Fibroblast of gingiva (primary cell): ENCODE data around the gene SPDYC.

Experiments
- DNase-seq: peaks from one replicate; pipeline ENCODE4 v3.0.0-alpha.2; 2011; ENCODE audit warnings: low read depth

Gene SPDYC, protein sequence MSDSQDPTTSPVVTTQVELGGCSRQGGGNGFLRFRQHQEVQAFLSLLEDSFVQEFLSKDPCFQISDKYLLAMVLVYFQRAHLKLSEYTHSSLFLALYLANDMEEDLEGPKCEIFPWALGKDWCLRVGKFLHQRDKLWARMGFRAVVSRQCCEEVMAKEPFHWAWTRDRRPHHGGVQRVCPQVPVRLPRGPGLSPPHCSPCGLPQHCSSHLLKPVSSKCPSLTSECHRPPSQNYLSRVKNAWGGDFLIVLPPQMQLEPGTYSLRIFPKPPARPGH

DNA sequence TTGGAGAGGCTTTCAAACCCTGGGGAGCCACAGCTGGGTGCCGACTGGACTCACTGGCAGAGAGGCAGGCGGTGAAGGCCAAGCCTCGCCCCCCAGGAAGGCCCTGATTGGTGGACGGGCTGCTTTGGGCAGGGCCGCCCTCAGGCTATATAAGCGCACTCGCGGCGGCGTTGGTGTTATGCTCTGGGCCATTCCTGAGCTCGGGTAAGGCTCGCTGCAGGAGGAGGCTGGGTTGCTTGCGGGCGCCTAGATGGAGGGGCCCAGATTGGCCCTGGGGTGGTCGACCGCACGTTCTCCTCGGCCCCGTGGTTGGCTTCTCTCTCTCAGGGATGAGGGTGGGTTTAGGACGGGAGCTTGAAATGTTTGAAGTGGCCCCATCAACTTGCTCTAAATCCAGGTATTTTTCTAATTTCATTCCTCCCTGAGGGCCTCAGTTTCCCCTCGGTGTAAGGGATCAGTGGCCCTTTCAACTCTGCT lies at the start of gene SPDYC:
TSS of gene SPDYC (plus strand) at position 176 of the 477 bp plus-strand sequence. CDS start 1,125 bp downstream, outside the sequence.
- DNase-seq = no peak

DNA sequence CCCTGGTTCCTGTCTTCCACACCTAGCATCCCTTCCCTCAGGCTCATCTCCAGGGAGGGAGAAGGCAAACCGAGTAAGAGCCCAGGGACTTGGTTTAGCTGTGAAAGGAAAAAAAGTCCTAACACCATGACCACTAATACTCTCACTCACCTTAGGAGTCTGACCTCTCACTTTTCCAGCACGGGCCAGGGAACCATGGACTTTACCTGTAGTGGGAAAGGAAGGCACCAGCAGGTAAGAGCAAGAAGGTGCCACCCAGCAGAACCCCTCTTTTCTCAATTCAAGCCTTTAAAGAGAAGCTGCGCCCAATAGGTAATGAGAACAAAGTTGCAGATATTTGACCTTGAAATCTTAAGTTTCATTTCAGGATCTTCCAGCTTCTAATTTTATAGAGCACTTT lies 49.2 kb upstream of the SPDYC start:
- no peak for DNase-seq

DNA sequence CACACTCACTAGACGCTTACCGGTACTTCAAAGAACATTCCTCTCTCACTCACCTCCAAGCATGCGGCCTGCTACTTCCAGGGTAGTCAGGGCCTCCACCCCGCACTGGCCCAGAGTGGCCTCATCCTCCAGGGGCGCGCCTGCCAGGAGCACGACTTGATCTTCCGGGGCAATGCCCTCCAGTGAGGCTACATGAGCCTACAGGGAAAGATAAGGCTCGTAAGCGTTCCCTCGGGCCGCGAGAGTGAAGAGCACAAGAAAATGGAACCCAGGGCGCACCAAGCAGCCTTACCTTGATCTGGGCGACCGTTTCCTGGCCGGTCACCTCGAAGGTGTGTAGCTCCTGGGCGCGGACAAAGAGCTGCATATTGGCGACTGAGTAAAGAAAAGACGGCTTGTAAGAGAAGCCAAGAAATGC lies 48.6 kb upstream of the SPDYC start:
- DNase-seq = no peak

DNA sequence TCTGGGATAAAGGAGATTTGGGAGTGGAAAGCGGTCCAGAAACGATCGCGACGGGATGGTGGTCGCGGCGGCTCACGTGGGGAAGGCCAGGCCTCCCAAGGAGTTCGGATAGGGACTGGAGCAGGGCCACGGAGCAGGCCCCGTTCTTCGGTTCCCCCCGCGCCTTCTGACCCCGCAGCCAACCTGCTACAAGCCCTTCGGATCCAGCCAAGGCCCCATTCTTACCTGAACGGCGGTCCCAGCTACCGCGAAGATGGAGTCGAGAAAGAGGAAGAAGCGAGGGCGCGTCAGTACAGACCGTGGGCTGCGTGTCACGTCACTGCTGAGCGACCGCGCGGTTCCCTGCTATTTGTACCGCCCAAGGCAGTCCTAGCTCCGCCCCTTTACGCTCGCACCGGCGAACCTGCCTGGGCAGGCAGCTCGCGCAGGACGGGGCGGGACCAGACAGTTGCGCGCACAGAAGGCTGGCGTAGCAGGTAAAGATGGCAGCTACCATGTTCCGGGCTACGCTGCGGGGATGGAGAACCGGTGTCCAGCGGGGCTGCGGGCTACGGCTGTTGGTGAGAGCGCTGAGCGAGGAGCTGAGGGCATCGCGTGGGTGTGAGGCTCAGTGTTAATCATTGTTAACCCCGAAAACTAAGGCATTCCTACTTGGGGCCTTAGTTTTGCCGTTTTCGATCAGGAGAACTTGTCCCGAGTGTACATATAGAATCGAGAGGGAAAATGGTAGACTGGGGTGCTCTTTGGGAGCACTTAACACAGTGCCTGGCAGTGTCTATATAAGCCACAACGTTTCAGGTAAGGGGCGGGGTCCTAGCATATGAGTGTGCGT lies 48.0 kb upstream of the SPDYC start, which contains the start of the genes FAU and MRPL49:
TSS of gene FAU (minus strand) at position 270 of the 832 bp plus-strand sequence. CDS start 321 bp downstream, outside the sequence.
TSS of gene MRPL49 (plus strand) at position 457 of the 832 bp plus-strand sequence. CDS start at position 483, 26 bp downstream.
- peak; percentile 93 for DNase-seq

DNA sequence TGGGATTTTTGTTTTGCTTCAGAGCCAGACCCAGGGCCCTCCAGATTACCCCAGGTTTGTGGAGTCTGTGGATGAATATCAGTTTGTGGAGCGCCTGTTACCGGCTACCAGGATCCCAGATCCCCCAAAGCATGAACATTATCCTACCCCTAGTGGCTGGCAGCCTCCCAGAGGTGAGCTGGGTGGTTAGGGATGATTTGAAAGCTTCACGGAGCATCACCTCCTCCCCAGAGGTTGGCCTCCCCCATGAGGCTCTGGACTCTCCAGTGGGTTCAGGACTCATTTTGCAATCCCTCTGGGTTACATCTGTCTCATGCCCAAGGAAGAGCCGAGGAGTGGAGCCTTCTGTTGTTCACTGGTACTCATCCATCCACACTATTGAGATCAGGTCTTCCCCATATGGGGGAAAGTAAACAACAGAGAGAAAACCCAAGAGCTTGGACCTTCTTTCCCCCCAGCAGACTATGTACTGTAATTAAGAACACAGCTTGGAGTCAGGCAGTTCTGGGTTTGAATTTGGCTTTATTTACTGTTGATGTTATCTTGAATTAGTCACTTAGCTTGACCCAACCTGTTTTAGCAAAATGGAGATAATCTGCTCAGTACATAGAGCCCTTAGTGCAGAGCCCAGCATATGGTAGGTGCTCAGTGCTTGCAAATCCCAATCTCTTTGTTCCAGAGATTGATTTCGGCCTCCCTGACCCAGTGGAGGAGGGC lies 45.4 kb upstream of the SPDYC start:
- no peak for DNase-seq

DNA sequence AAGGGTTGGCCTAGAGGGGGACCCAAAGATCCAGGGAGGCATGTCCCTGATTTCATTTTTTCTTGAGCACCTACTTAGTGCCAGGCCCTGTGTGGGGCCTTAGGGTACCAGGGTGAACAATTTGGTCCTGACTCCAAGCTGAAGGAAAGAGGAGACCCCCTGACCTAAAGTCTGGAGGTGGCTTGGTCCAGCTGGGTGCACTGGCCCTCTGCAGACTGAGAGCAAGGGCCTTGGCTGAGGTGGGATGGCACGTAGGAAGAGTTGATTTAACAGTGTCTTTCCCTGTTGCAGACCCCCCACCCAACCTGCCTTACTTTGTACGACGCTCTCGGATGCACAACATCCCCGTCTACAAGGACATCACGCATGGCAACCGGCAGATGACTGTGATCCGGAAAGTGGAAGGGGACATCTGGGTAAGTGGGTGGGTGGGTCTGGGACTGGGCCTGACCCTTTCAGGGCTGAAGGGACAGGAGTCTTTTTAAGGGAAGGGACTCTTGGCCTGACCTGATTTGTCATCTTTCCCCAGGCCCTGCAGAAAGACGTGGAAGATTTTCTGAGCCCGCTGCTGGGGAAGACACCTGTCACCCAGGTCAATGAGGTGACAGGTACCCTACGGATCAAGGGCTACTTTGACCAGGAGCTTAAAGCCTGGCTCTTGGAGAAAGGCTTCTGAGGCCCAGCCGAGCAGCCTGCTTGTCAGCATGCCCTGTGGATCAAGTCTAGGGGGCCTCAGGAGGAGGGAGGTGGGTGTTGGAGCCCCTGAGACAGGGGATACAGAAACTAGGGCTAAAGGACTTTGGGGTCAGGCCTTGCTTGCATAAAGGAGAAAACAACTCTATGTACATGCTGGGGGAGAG lies 44.6 kb upstream of the SPDYC start:
- DNase-seq = no peak

DNA sequence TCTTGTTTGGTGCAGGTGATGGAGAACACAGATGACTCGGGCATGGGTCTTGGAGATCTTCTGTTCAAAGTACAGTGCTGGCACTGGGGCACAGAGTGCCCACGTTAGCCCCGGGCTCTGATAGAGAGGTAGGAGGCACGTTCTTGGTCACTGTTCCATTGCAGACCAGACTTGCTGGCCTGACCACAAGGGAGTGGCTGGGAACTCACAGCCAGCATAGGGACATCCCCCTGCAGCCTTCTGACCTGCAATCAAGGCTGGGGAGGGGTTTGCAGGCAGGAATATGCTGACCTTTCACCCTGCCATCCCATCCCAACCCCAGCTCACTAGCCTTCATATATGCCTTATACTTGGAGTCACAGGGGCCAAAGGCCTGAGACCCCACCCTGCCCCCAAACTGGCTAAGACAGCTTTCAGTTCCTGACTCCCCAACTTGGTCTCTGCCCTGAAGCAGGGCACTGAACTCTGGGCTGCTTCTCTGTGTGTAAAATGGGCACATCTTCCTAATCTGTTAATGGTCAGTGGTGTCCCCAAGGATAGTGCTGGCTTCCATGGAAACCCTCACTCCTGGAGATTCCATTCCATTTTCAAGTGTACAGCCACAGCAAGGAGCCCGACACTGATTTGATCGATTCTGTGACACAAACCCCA lies 43.3 kb upstream of the SPDYC start:
- DNase-seq = no peak

DNA sequence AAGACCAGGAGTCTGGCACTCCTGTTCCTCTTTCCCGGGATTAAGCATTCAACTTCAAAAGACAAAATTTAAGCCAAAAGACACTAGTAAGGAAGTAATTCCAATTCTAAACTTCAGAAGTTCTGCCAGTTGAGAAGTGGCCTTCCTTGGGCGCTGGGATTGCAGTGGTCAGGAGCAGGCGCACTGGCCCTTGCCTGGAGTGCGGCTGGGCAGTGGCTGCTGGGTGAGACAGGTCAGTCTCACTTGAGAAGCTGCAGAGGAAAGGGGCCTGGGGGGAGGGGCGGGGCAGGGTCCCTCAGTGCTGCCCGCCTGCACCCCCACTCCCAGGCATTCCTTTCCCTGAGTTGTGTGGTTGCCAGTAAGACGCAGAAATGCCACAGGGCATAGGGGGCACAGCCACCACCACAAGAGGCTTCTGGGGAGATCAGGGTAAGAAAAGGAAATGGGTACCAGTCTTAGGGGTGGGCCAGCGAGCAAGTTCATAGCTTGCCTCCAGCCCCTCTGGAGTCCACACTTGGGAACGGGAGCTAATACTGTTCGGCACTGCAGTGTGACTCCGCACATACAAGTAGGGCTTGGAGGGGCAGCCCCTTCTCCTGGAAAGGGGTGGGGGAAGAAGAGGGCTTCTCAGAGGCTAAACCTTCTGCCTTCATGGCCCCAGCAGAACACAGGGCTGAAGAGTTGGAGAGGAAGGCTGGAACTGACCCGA lies 42.4 kb upstream of the SPDYC start:
- DNase-seq = no peak

DNA sequence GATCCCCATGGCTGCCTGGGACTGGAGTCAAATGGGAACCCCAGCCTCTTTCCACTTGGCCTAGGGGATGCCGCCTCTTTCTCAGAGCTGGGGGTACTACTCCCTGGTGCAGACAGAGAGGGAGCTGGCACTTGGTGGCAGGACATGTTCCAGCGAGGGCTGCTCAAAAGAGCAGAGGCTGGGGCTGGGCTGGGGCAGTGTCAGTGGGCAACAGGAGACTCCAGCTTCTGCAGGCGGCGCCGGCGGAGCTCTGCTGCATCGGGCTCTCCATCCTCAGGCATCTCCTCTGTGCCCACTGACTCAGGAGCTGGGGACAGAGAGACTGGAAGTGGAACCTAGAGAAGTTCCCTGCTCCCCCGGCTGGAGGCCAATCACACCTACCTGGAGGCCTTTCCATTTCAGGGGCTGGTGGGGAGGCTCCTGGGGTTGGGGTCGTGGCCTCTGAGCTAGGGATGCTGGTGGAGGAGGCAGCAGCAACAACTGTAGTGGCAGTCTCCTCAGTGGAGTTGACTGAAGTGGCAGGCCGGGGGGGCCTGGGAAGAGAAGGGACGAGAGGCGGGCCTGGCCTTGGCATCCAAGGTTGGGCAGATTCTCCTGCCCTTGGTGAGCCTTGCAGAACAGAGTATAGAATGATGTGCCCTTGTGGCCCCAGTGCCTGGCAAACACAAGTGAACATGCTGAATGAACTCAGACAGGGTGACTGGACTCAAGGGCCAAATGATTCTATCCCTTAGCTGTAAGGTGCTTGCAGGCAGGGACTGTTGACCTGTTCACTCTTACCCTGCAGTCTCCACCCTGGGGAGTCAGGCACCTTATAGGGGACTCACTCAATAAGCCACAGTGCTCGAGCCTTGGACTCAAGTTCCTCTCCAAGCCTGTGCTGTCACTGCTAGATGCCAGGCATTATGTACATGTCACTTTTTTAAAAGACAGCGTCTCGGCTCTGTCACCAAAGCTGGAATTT lies 41.6 kb upstream of the SPDYC start:
- DNase-seq = no peak

DNA sequence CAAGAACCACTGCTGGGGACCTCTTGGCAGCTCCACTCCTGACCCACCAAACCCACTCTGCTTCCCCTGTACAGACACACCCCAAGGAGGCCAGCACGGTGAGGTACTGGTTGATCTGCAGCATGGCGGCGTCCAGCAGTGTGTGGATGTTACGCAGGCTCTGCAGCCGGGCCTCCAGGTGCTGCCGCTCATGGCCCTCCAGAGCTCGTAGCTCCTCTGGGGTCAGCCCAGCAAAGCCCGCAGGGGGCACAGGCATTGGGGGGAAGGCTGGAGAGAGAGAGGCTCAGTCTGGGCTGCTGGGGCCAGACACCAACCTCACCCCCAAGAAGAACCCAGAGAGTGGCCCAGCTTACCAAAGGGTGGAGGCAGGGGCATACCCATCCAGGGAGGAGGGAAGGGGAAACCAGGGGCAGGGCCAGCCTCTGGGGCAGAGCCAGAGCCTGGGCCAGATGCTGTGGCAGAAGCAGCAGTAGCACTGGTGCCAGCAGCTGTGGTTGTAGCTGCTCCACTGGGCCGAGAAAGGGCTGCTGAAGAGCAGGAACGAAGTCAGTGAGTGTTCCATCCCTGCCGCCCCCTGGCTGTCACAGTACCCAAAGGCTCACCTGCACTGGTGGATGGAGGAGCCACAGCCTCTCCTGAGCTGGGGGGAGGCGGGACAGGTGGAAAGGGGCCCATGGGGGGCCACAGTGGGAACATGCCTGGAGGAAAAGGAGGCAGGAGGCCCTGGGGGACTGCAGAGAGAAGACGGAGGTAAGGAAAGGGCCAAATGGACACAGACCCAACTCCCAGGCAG lies 40.2 kb upstream of the SPDYC start:
- DNase-seq = no peak

DNA sequence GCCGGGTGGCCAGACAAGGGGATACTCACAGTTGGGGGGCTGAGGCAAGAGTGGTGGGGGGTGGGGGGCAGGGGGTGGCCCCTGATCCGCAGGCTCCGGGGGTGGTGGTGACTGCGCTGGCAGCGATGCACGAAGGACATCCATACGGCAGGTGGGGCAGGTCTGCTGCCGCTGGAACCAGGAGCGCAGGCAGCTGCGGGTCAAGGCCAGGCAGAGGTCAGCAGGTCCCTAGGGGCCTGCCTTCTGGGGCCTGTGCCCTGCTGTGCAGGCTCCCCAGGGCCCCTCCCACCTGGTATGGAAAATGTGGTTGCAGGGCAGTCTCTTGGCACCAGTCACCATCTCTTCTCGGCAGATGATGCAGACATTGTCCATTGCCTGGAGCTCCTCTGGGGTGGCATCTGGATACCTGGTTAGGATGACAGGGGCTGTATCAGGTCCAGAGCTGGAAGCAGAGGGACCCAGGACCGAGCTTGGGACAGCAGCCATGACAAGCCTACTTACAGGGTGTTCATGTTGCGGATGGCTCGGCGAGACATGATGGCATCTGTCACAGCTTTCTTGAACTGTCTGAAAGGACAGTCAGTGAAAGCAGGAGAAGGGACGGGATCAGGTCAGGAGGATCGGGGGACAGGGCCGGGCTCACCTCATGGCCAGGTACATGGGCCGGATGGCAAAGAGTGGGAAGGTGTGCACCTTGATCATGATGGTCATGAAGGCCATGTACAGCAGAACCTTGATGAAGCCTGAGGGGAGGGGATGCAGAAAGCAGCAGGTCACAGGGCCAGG lies 39.2 kb upstream of the SPDYC start:
- DNase-seq = no peak

DNA sequence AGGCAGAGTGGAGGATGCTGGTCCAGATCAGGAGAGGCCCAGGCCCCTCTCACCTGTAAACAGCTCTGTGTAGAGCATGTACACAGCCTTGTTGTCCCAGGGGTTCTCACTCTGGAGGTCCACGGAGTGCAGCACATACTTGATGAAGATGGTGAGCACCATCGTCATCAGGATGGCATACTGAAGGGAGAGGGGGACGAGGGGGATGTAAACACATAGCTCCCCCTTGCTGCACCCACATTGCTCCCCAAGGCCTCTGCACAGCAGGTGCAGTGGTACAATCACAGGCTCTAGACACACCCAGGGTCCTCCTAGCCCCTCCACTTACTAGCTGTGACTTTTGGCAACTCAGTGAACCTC lies 38.6 kb upstream of the SPDYC start:
- DNase-seq = no peak

DNA sequence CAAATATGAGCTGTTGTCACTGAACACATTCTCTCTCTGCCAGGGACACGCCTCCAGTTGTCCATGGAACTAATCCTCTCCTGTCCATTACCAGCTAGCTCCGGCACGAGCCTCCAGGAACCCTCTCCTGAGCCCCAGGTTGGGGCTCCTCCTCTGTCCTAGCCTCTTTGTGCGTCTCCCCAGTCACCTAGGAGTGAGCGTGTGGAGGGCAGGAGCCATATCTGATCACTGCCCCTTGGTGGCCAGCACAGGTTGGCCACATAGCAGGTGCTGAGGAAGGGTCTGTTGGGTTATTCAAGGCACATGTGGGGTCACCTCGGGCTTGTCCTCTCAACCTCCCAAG lies 38.2 kb upstream of the SPDYC start:
- DNase-seq = no peak

DNA sequence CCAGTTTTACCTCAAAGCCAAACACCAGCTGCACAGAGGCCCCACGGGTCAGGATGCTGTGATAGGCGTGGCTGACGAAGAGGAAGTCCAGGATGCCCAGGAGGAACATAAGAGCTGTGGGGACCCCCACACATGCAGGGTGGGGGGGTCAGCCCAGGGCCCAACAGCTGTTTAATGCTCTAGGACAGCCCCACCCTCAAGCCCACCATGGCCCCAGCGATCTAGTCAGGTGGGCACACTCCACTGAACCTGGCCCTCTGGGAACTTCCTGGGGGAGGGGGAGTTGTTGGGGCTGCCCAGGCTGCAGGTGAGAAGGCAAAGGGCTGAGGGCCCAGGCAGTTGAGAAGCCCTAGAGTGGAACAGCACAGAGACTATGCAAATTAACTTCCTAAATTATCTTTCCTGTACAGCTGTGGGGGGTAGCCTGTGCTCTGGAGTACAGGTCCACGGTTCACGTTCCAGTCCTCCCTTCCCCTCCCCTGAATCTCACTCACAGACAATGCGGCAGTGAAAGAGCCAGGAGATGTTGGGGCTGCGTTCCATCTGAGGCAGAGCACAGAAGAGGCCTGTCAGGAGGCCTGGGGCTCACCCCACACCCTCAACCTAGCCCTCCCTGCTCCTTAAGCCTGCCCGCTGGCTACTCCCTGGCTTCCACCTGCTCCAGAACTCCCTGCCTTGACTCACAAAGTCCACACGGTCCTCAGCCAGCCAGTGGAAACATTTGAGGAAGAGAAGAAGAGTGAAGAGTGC lies 37.6 kb upstream of the SPDYC start:
- no peak for DNase-seq

DNA sequence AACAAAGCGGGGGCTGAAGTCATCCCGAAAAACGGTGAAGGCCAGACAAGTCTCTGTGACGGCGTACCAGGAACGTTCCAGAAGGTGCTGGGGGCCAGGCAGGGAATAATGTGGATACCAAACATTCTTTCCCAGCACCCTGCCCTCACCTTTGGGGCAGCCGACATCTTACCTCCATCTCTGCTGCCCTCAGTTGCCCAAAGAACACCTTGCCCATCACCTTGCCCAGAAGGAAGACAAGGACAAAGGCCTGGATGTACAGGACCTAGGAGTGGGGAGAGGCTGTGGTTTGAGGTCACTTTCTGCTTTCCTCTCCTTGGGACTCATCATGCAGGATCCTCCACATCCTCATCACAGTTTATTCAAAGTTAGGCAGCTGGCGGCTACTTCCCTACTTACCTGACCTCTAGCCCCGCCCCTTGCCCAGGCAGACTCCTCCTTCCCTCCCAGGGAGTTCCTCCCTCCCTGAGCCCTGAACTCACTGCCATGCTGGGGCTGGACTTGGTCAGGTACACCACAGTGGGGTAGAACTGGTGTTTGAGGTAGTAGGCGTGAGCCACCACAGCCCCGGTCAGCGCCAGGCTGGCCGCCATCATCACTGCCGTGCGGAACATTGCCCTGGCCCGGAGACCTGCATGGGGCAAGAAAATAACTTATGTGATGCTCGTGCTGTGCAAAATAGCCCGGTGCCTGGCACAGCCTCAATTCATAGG lies 36.9 kb upstream of the SPDYC start:
- DNase-seq = no peak

DNA sequence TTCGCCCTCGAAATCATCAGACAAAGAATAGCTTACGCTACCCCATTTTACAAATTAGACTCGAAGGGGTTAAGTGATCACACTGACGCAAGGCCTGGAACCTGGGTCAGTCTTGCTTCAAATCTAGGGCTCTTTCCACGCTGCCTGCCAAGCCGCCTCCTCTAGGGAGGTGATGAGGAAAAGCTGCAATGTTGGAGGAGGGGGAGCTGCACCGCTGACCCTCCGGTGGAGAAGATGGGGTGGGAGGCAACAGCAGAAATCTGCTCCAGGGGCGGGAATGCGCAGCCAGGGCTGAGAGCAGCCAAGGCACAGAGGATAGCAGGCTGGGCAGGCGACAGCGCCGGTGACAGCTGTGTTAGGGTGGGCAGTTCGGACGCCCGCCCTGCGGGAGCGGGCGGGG lies 36.3 kb upstream of the SPDYC start:
- peak; percentile 62 for DNase-seq
